ENCODE data around the gene MECP2. TPM values are rescaled to one million over a fixed set of nuclear protein-coding genes. Genes with fewer than 3 reads are reported as not detected.
"Not testable (repeated sequence)": the region's sequence is repeated elsewhere in the genome, so short reads cannot be mapped to it uniquely, and the experiment has no call there.

The MECP2 gene
- total RNA-seq, 2 experiments from 2014 or later, result 63.7 to 65.1 TPM

DNA sequence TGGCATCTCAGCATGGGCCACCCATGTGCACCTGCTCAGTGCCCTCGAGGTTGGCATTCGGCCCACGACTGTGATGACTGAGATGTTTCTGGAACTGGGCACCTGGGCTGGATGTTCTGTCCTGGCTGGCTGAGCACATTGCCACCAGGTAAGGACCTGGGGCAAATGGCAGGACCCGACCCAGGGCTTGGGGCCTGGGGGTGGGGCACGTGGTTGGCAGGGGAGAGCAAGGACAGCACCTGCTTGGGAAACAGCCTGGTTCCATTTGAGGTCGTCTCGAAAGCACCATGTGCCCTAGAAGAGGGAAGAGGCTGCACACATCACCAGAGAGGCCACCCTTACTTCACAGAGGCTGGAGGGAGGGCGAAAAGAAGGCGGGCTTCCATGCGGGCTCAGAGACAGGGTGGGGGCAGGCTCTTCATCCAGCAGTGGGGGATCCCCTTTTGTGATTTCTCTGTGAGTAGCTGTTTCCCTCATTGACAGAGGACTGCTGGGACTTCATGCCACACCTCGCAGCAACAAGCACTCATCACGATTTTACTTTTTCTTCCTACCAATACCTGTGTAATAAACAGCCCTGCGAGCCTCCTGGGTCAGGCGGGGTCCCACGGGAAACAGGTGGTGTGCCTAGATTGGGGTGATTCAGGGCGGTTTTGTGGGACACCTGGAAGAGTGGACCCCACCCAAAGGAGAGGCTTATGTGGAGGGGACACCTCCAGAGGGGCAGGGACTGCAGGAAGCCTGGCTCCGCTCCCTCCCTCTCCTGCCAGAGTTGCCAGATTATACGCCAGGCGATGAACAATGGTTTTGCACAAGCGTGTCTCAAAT is 113.0 kb downstream of the MECP2 start:
- intact Hi-C loops (cut with micrococcal nuclease), result no loop called here
- ChIA-PET CTCF (no interaction called here), POLR2A (interaction anchor here (0.6 to 3.6 kb wide), 6 partner anchors 12 to 1082 kb away, joined by 3 to 23 read pairs (median 4); partner anchors contain the start of genes ARHGAP4, HCFC1 and TMEM187)
- Mint-ChIP-seq H3K9me3 (no peaks in the 10 kb centered on the region), H3K4me3 (peak overlapping the region; percentile 82), H3K36me3 (ENCODE audit: low read depth) (peaks cover 11% of the 10 kb centered on the region), H3K27ac (peak overlapping the region; percentile 99), H3K4me1 (ENCODE audit: low read depth) (peaks cover 50% of the 10 kb centered on the region), H3K27me3 (no peaks in the 10 kb centered on the region)
- DNase-seq (peak; percentile 82), ATAC-seq (peak; percentile 70)
- TF ChIP-seq, protein P1, sequence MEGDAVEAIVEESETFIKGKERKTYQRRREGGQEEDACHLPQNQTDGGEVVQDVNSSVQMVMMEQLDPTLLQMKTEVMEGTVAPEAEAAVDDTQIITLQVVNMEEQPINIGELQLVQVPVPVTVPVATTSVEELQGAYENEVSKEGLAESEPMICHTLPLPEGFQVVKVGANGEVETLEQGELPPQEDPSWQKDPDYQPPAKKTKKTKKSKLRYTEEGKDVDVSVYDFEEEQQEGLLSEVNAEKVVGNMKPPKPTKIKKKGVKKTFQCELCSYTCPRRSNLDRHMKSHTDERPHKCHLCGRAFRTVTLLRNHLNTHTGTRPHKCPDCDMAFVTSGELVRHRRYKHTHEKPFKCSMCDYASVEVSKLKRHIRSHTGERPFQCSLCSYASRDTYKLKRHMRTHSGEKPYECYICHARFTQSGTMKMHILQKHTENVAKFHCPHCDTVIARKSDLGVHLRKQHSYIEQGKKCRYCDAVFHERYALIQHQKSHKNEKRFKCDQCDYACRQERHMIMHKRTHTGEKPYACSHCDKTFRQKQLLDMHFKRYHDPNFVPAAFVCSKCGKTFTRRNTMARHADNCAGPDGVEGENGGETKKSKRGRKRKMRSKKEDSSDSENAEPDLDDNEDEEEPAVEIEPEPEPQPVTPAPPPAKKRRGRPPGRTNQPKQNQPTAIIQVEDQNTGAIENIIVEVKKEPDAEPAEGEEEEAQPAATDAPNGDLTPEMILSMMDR (IDR thresholded peaks at IDR 0.05), result no peak

GRCh38 chrX:153983321-153983801 is 114.2 kb downstream of the MECP2 start:
- no peaks in the 10 kb centered on the region for H3K9me3 Mint-ChIP-seq
- peaks cover 11% of the 10 kb centered on the region for H3K36me3 Mint-ChIP-seq (ENCODE audit: low read depth)
- peak; percentile 55 for DNase-seq
- peak overlapping the region; percentile 90 for H3K27ac Mint-ChIP-seq
- intact Hi-C loops (cut with micrococcal nuclease), result no loop called here
- no peak overlapping the region for H3K4me3 Mint-ChIP-seq
- peaks cover 45% of the 10 kb centered on the region for H3K4me1 Mint-ChIP-seq (ENCODE audit: low read depth)
- ATAC-seq, result peak; percentile 7
- no peaks in the 10 kb centered on the region for H3K27me3 Mint-ChIP-seq
- ChIA-PET CTCF (no interaction called here), POLR2A (interaction anchor here (3.6 to 3.9 kb wide), 2 partner anchors 11 to 12 kb away, joined by 23 to 38 read pairs; partner anchors contain the start of genes HCFC1 and TMEM187)
- TF ChIP-seq, protein P1 (IDR thresholded peaks at IDR 0.05), result no peak

DNA sequence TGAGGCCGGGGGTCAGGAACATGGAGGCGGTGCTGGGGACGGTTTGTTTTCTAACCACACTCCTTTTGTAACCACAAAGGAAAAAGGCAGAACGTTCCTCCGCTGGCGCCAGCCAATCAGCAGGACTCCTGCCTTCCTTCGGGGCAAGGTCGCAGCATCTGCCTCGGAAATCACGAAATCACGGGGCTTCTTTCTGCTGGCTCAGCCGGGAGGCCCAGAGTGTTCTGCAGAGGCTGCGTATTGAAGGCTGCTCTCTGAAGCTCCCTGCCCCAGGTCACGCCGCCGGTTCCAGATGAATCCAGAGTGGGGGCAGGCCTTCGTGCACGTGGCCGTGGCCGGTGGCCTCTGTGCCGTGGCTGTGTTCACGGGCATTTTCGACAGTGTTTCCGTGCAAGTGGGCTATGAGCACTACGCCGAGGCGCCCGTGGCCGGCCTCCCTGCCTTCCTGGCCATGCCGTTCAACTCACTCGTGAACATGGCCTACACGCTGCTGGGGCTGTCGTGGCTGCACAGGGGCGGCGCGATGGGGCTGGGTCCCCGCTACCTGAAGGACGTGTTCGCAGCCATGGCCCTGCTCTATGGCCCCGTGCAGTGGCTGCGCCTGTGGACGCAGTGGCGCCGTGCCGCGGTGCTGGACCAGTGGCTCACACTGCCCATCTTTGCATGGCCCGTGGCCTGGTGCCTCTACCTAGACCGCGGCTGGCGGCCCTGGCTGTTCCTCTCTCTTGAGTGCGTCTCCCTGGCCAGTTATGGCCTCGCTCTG is 115.6 kb downstream of the MECP2 start:
- TF ChIP-seq, protein P1 (IDR thresholded peaks at IDR 0.05), result no peak
- Mint-ChIP-seq H3K4me1 (ENCODE audit: low read depth) (peaks cover 45% of the 10 kb centered on the region), H3K27me3 (no peaks in the 10 kb centered on the region), H3K9me3 (no peaks in the 10 kb centered on the region), H3K4me3 (peak overlapping the region; percentile 55), H3K36me3 (ENCODE audit: low read depth) (peaks cover 11% of the 10 kb centered on the region), H3K27ac (peak overlapping the region; percentile 90)
- intact Hi-C loops (cut with micrococcal nuclease), result no loop called here
- peak; percentile 40 for ATAC-seq
- peak; percentile 80 for DNase-seq
- POLR2A ChIA-PET, result interaction anchor here (3.9 kb wide), 1 partner anchor 11 kb away, joined by 38 read pairs; the partner anchor contains the start of genes HCFC1 and TMEM187
- CTCF ChIA-PET, result interaction anchor here (1.2 to 1.7 kb wide), 3 partner anchors 8 to 35 kb away, joined by 3 to 4 read pairs (median 4); no protein-coding TSS in a partner anchor

DNA sequence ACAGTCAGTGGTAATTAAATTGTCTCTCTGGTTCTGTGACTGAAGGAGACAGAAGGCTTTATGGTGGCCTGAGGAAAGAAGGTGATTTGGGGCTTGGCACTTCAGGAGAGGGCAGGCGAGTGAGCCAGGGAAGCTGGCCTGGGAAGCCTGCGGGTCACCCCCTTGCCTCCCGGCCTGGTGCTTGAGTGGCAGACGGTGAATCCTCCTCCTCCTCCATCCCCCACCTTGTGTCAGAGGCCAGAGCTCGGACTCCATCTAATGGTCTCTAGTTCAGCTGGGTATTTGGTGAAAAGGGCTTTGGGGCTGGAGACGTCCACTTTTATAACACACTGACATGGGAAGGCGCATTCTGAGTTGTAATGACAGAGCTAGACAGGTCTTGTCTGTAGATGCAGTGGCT is 116.3 kb downstream of the MECP2 start:
- ChIA-PET POLR2A (interaction anchor here (0.6 to 3.9 kb wide), 3 partner anchors 10 to 26 kb away, joined by 3 to 38 read pairs (median 6); partner anchors contain the start of genes HCFC1 and TMEM187), CTCF (interaction anchor here (1.2 to 1.7 kb wide), 3 partner anchors 9 to 35 kb away, joined by 3 to 4 read pairs (median 4); no protein-coding TSS in a partner anchor)
- intact Hi-C loops (cut with micrococcal nuclease), result no loop called here
- Mint-ChIP-seq H3K27ac (peak overlapping the region; percentile 90), H3K36me3 (ENCODE audit: low read depth) (peaks cover 11% of the 10 kb centered on the region), H3K9me3 (no peaks in the 10 kb centered on the region), H3K4me3 (peak overlapping the region; percentile 55), H3K27me3 (no peaks in the 10 kb centered on the region), H3K4me1 (ENCODE audit: low read depth) (peaks cover 45% of the 10 kb centered on the region)
- DNase-seq, result no peak
- TF ChIP-seq, protein P1 (IDR thresholded peaks at IDR 0.05), result no peak
- no peak for ATAC-seq

DNA sequence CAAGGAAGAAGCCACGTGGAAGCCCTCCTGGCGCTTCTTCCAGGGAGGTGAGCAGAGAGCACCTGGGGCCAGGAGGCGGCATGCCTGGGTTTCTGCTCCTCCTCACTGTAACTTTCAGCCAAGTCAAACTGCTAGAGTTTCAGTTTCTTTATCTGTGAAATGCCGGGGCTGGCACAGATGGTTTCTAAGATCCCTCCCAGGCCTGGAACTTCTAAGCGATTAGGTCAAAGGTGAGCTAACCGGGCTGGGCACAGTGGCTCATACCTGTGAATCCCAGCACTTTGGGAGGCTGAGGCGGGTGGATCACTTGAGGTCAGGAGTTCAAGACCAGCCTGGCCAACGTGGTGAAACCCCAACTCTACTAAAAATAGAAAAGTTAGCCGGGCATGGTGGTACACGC is 117.1 kb downstream of the MECP2 start:
- Mint-ChIP-seq H3K36me3 (ENCODE audit: low read depth) (peaks cover 11% of the 10 kb centered on the region), H3K4me1 (ENCODE audit: low read depth) (peaks cover 48% of the 10 kb centered on the region), H3K4me3 (peak overlapping the region; percentile 65), H3K27ac (peak overlapping the region; percentile 90)
- H3K9me3 Mint-ChIP-seq; H3K27me3 Mint-ChIP-seq; intact Hi-C loops (cut with micrococcal nuclease): not testable (repeated sequence)
- ATAC-seq (peak; percentile 32), DNase-seq (peak; percentile 52)
- CTCF ChIA-PET, result interaction anchor here (1.5 to 1.7 kb wide), 2 partner anchors 10 to 33 kb away, joined by 4 read pairs; no protein-coding TSS in a partner anchor
- POLR2A ChIA-PET, result interaction anchor here (0.7 to 3.9 kb wide), 4 partner anchors 9 to 104 kb away, joined by 3 to 38 read pairs (median 5); partner anchors contain the start of genes HCFC1 and TMEM187
